Measurements from ENCODE around the gene SLC41A3. TPM values are rescaled to one million over a fixed set of nuclear protein-coding genes. Genes with fewer than 3 reads are reported as not detected.

Gene SLC41A3
- total and polyA plus RNA-seq, 11 donors: 20.9 to 60.1 (median 46.4) TPM

- Histone ChIP-seq H3K4me1 (peaks cover 0 to 14% (median 0%) of the 10 kb centered on the region in 12 donors), H3K9me3 (peaks cover 0 to 15% (median 0%) of the 10 kb centered on the region in 12 donors), H3K27ac (peak overlapping the region in 4 of 12 donors; percentile 6 to 55 (median 30)), H3K36me3 (peaks cover 0 to 46% (median 35%) of the 10 kb centered on the region in 9 donors), H3K27me3 (no peaks in the 10 kb centered on the region), H3K4me3 (no peak overlapping the region)
- peak in 3 of 4 donors; percentile 38 to 71 (median 49) for ATAC-seq
- intact Hi-C loops (cut with DNase I): no loop called here
- no peak for DNase-seq
- TF ChIP-seq POLR2A (IDR thresholded peaks at IDR 0.05) (no peak), CTCF (IDR thresholded peaks at IDR 0.05) (no peak)
- 11 to 20% (median 13%) methylated on average over 3 of the region's 3 CpGs for WGBS, 4 donors
These were observed 78.0 kb downstream of the SLC41A3 start for GRCh38 chr3:126005951-126006350.

GRCh38 chr3:126004692-126005091 is 79.2 kb downstream of the SLC41A3 start:
- Histone ChIP-seq H3K4me3 (no peak overlapping the region), H3K27ac (no peak overlapping the region), H3K9me3 (peaks cover 0 to 24% (median 2%) of the 10 kb centered on the region in 12 donors), H3K36me3 (peaks cover 0 to 39% (median 26%) of the 10 kb centered on the region in 9 donors), H3K27me3 (no peaks in the 10 kb centered on the region), H3K4me1 (peaks cover 0 to 14% (median 0%) of the 10 kb centered on the region in 12 donors)
- TF ChIP-seq POLR2A (IDR thresholded peaks at IDR 0.05) (no peak), CTCF (IDR thresholded peaks at IDR 0.05) (no peak)
- DNase-seq (peak in 1 of 5 donors; percentile 51), ATAC-seq (peak in 2 of 4 donors; percentile 10 to 16)
- WGBS, 4 donors: 90 to 94% (median 92%) methylated on average over 5 to 7 of the region's 7 CpGs
- intact Hi-C loops (cut with DNase I): no loop called here

GRCh38 chr3:126004217-126004616 is 79.7 kb downstream of the SLC41A3 start:
- TF ChIP-seq POLR2A (IDR thresholded peaks at IDR 0.05) (no peak), CTCF (IDR thresholded peaks at IDR 0.05) (no peak)
- Histone ChIP-seq H3K4me3 (no peak overlapping the region), H3K9me3 (peaks cover 0 to 29% (median 2%) of the 10 kb centered on the region in 12 donors), H3K27ac (no peak overlapping the region), H3K36me3 (peaks cover 0 to 39% (median 23%) of the 10 kb centered on the region in 9 donors), H3K27me3 (no peaks in the 10 kb centered on the region), H3K4me1 (peaks cover 0 to 14% (median 0%) of the 10 kb centered on the region in 12 donors)
- DNase-seq (no peak), ATAC-seq (no peak)
- WGBS, 4 donors: 92 to 96% (median 95%) methylated on average over 6 of the region's 6 CpGs
- intact Hi-C loops (cut with DNase I): no loop called here

- Histone ChIP-seq H3K27ac (no peak overlapping the region), H3K27me3 (no peaks in the 10 kb centered on the region), H3K4me1 (peaks cover 0 to 14% (median 0%) of the 10 kb centered on the region in 12 donors), H3K9me3 (peaks cover 0 to 35% (median 2%) of the 10 kb centered on the region in 12 donors), H3K36me3 (peaks cover 0 to 34% (median 21%) of the 10 kb centered on the region in 9 donors), H3K4me3 (no peak overlapping the region)
- 88 to 95% (median 95%) methylated on average over 8 to 10 of the region's 10 CpGs for WGBS, 4 donors
- DNase-seq: peak in 1 of 5 donors; percentile 45
- ATAC-seq: no peak
- intact Hi-C loops (cut with DNase I): no loop called here
- TF ChIP-seq POLR2A (IDR thresholded peaks at IDR 0.05): no peak
- no peak for TF ChIP-seq CTCF (IDR thresholded peaks at IDR 0.05)
These were observed 80.3 kb downstream of the SLC41A3 start for GRCh38 chr3:126003447-126004190.

Measured in heart left ventricle (tissue), 16 donors.